MM.1S (cell line): ENCODE results near the gene NDUFAF2.

ENCODE experiments used
- DNase-seq: peaks from one replicate; pipeline ENCODE4 v3.0.0-alpha.2; 2015
- H2AFZ ChIP-seq: fragments of 300-600 bp; sonication (generic); 2 replicates; pipeline ENCODE4 v1.6.0; 2016; ENCODE audit warnings: antibody characterized with exemption, low read length
- H3F3A ChIP-seq: fragments of 300-600 bp; sonication (generic); 2 replicates; pipeline ENCODE4 v1.6.1; 2016; ENCODE audit warnings: mild to moderate bottlenecking, antibody characterized with exemption, low read length, moderate library complexity, mixed read lengths; ENCODE audit not compliant: insufficient read depth
- H3K27ac ChIP-seq: fragments of 300-600 bp; sonication (generic); 2 replicates; pipeline ENCODE4 v1.5.1; 2016; ENCODE audit warnings: mild to moderate bottlenecking, low read length
- H3K27me3 ChIP-seq: fragments of 300-600 bp; sonication (generic); replicated peaks from 2 replicates; pipeline ENCODE4 v1.6.0; 2016; ENCODE audit warnings: low read length; ENCODE audit not compliant: insufficient read depth
- H3K36me3 ChIP-seq: fragments of 300-600 bp; sonication (generic); replicated peaks from 2 replicates; pipeline ENCODE4 v1.6.1; 2016; ENCODE audit warnings: mild to moderate bottlenecking, low read length, mixed read lengths; ENCODE audit not compliant: insufficient read depth
- H3K4me1 ChIP-seq: fragments of 300-600 bp; sonication (generic); 2 replicates; pipeline ENCODE4 v1.6.1; 2016; ENCODE audit warnings: low read length, mixed read lengths
- H3K4me2 ChIP-seq: fragments of 300-600 bp; sonication (generic); 2 replicates; pipeline ENCODE4 v1.6.0; 2016; ENCODE audit warnings: low read depth, low read length
- H3K4me3 ChIP-seq: fragments of 300-600 bp; sonication (generic); 2 replicates; pipeline ENCODE4 v1.5.1; 2016; ENCODE audit warnings: low read length, mixed read lengths
- H3K79me2 ChIP-seq: fragments of 300-600 bp; sonication (generic); 2 replicates; pipeline ENCODE4 v1.6.1; 2016; ENCODE audit warnings: mixed run types, low read length, mixed read lengths
- H3K9ac ChIP-seq: fragments of 300-600 bp; sonication (generic); 2 replicates; pipeline ENCODE4 v1.6.1; 2016; ENCODE audit warnings: low read length, mixed read lengths
- H3K9me2 ChIP-seq: fragments of 300-600 bp; sonication (generic); replicated peaks from 2 replicates; pipeline ENCODE4 v1.6.1; 2016; ENCODE audit warnings: mild to moderate bottlenecking, low read length, mixed read lengths; ENCODE audit not compliant: insufficient read depth
- H3K9me3 ChIP-seq: fragments of 300-600 bp; sonication (generic); replicated peaks from 2 replicates; pipeline ENCODE4 v1.6.1; 2016; ENCODE audit warnings: mild to moderate bottlenecking, low read length, mixed read lengths; ENCODE audit not compliant: insufficient read depth
- H4K20me1 ChIP-seq: fragments of 300-600 bp; sonication (generic); 2 replicates; pipeline ENCODE4 v1.6.1; 2016; ENCODE audit warnings: mild to moderate bottlenecking, low read length, moderate library complexity, mixed read lengths; ENCODE audit not compliant: insufficient read depth
- CTCF ChIP-seq: fragments of 300-600 bp; sonication (generic); IDR thresholded peaks from 2 replicates; pipeline ENCODE4 v1.5.1; 2016; ENCODE audit warnings: antibody characterized with exemption, low read length, mixed read lengths
- EZH2 ChIP-seq: fragments of 300-600 bp; sonication (generic); optimal IDR thresholded peaks from 2 replicates; pipeline ENCODE3; 2017; ENCODE audit warnings: low read depth, mild to moderate bottlenecking, antibody characterized with exemption, low read length, mixed read lengths
- EZH2phosphoT487 ChIP-seq: fragments of 300-600 bp; sonication (generic); IDR thresholded peaks from 2 replicates; pipeline ENCODE4 v1.6.1; 2018; ENCODE audit warnings: antibody characterized with exemption, low read length

The NDUFAF2 gene

GRCh38 chr5:61082516-61083280, 137.7 kb downstream of the NDUFAF2 start:
- TF ChIP-seq EZH2phosphoT487 (no peak), CTCF (no peak), EZH2 (no peak)
- no peaks in the 10 kb centered on the region for H3K79me2 ChIP-seq

GRCh38 chr5:61084658-61085057, 139.7 kb downstream of the NDUFAF2 start:
- no peaks in the 10 kb centered on the region for H3K4me1 ChIP-seq

More at GRCh38 chr5:61082516-61083280, 137.7 kb downstream of the NDUFAF2 start:
- Histone ChIP-seq H2AFZ (no peak overlapping the region), H3K36me3 (no peaks in the 10 kb centered on the region), H4K20me1 (no peaks in the 10 kb centered on the region), H3K4me1 (no peaks in the 10 kb centered on the region), H3K9ac (no peak overlapping the region), H3K4me3 (no peak overlapping the region), H3K9me2 (no peaks in the 10 kb centered on the region), H3K9me3 (no peaks in the 10 kb centered on the region), H3F3A (no peaks in the 10 kb centered on the region), H3K27me3 (no peaks in the 10 kb centered on the region), H3K27ac (no peak overlapping the region), H3K4me2 (no peak overlapping the region)
- no peak for DNase-seq

GRCh38 chr5:61085885-61086284, 140.9 kb downstream of the NDUFAF2 start:
- H3K9me2 ChIP-seq = no peaks in the 10 kb centered on the region
- TF ChIP-seq CTCF (no peak), EZH2 (no peak), EZH2phosphoT487 (no peak)
- H3K9me3 ChIP-seq = no peaks in the 10 kb centered on the region
- no peak overlapping the region for H3K9ac ChIP-seq
- no peak overlapping the region for H3K4me3 ChIP-seq
- no peaks in the 10 kb centered on the region for H3K4me1 ChIP-seq
- H2AFZ ChIP-seq = no peak overlapping the region
- no peak overlapping the region for H3K27ac ChIP-seq
- H3K27me3 ChIP-seq = no peaks in the 10 kb centered on the region
- H4K20me1 ChIP-seq = no peaks in the 10 kb centered on the region
- H3K79me2 ChIP-seq = no peaks in the 10 kb centered on the region
- no peaks in the 10 kb centered on the region for H3K36me3 ChIP-seq
- no peak for DNase-seq
- H3K4me2 ChIP-seq = no peak overlapping the region
- no peaks in the 10 kb centered on the region for H3F3A ChIP-seq

More at GRCh38 chr5:61084658-61085057, 139.7 kb downstream of the NDUFAF2 start:
- H3K4me3 ChIP-seq = no peak overlapping the region
- TF ChIP-seq EZH2 (no peak), CTCF (no peak), EZH2phosphoT487 (no peak)
- no peaks in the 10 kb centered on the region for H3K9me3 ChIP-seq
- no peak overlapping the region for H2AFZ ChIP-seq
- H3K4me2 ChIP-seq = no peak overlapping the region
- H3K27me3 ChIP-seq = no peaks in the 10 kb centered on the region
- no peak overlapping the region for H3K27ac ChIP-seq
- no peak for DNase-seq
- no peaks in the 10 kb centered on the region for H3K79me2 ChIP-seq
- H3K9me2 ChIP-seq = no peaks in the 10 kb centered on the region
- H3K36me3 ChIP-seq = no peaks in the 10 kb centered on the region
- no peaks in the 10 kb centered on the region for H4K20me1 ChIP-seq
- H3F3A ChIP-seq = no peaks in the 10 kb centered on the region
- H3K9ac ChIP-seq = no peak overlapping the region
